Measurements from ENCODE around the gene BIRC2. TPM values are rescaled to one million over a fixed set of nuclear protein-coding genes. Genes with fewer than 3 reads are reported as not detected.

The BIRC2 gene
- total RNA-seq, 4 donors from 2014 or later = 66.5 to 95.9 (median 73.2) TPM

DNA sequence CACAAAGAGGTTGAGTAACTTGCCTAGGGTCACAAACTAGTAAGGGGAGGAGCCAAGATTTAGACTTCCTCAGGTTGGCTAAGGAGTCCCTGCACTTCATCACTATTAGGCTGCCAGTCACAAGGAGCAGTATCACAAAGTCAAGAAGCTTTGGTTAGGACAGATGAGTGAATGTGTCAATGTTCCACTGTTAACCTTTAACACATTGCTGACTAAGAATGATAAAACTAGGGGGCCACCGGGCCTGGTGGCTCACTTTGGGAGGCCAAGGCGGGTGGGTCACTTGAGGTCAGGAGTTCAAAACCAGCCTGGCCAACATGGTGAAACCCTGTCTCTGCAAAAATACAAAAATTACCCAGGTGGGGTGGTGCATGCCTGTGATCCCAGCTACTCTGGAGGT lies 73.5 kb downstream of the BIRC2 start:
- Histone ChIP-seq H3K4me1 (peaks cover 0 to 13% (median 5%) of the 10 kb centered on the region in 4 donors), H3K4me3 (no peak overlapping the region), H3K36me3 (no peaks in the 10 kb centered on the region), H3K27me3 (no peaks in the 10 kb centered on the region), H3K27ac (no peak overlapping the region), H3K9me3 (no peaks in the 10 kb centered on the region)
- WGBS, 2 donors (ENCODE audit: low coverage in 1 of 2) = 40 to 66% methylated on average over 1 to 2 of the region's 2 CpGs
- no peak for DNase-seq
- in situ Hi-C loops (cut with MboI; ENCODE audit: low pct_ligation_motif_present in 1 of 4, low pct_unique_long_range_greater_than_20kb in 1 of 4, low sequenced_read_pairs in 3 of 4) = no loop called here
- intact Hi-C loops (cut with DNase I; ENCODE audit: low total_unique reads) = no loop called here
- TF ChIP-seq POLR2AphosphoS5 (IDR thresholded peaks at IDR 0.05) (no peak), EP300 (IDR thresholded peaks at IDR 0.05; ENCODE audit: low read depth) (no peak), POLR2A (IDR thresholded peaks at IDR 0.05) (no peak)
- TF ChIP-seq, protein P1, sequence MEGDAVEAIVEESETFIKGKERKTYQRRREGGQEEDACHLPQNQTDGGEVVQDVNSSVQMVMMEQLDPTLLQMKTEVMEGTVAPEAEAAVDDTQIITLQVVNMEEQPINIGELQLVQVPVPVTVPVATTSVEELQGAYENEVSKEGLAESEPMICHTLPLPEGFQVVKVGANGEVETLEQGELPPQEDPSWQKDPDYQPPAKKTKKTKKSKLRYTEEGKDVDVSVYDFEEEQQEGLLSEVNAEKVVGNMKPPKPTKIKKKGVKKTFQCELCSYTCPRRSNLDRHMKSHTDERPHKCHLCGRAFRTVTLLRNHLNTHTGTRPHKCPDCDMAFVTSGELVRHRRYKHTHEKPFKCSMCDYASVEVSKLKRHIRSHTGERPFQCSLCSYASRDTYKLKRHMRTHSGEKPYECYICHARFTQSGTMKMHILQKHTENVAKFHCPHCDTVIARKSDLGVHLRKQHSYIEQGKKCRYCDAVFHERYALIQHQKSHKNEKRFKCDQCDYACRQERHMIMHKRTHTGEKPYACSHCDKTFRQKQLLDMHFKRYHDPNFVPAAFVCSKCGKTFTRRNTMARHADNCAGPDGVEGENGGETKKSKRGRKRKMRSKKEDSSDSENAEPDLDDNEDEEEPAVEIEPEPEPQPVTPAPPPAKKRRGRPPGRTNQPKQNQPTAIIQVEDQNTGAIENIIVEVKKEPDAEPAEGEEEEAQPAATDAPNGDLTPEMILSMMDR (IDR thresholded peaks at IDR 0.05) = no peak

DNA sequence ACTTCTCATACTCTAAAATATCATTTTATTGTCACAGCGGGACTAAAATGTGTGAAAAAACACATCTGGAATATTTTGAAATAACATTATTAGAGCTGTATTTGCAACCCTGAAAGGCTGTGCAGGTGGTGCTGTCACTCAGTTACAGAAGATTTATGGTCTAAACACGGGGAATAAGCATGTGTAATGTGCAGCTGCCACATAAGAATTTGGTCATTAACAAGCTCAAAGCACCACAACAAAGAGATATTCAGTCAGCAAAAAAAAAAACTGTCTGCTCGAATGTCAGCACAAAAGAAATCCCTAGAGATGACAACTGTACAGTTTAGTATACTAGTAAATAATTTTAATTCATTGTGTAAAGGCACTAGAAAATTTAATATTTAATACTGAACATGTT lies 74.2 kb downstream of the BIRC2 start:
- H3K4me1 ChIP-seq = peaks cover 0 to 13% (median 6%) of the 10 kb centered on the region in 4 donors
- H3K9me3 ChIP-seq = no peaks in the 10 kb centered on the region
- no peak overlapping the region for H3K27ac ChIP-seq
- no peak overlapping the region for H3K4me3 ChIP-seq
- no peak for TF ChIP-seq POLR2A (IDR thresholded peaks at IDR 0.05)
- TF ChIP-seq POLR2AphosphoS5 (IDR thresholded peaks at IDR 0.05) = no peak
- TF ChIP-seq, protein P1 (IDR thresholded peaks at IDR 0.05) = no peak
- no peak for TF ChIP-seq EP300 (IDR thresholded peaks at IDR 0.05; ENCODE audit: low read depth)
- intact Hi-C loops (cut with DNase I; ENCODE audit: low total_unique reads) = no loop called here
- in situ Hi-C loops (cut with MboI; ENCODE audit: low pct_ligation_motif_present in 1 of 4, low pct_unique_long_range_greater_than_20kb in 1 of 4, low sequenced_read_pairs in 3 of 4) = no loop called here
- no peaks in the 10 kb centered on the region for H3K27me3 ChIP-seq
- no peak for DNase-seq
- no peaks in the 10 kb centered on the region for H3K36me3 ChIP-seq
- 28 to 36% methylated on average over 3 of the region's 3 CpGs for WGBS, 2 donors (ENCODE audit: low coverage in 1 of 2)

DNA sequence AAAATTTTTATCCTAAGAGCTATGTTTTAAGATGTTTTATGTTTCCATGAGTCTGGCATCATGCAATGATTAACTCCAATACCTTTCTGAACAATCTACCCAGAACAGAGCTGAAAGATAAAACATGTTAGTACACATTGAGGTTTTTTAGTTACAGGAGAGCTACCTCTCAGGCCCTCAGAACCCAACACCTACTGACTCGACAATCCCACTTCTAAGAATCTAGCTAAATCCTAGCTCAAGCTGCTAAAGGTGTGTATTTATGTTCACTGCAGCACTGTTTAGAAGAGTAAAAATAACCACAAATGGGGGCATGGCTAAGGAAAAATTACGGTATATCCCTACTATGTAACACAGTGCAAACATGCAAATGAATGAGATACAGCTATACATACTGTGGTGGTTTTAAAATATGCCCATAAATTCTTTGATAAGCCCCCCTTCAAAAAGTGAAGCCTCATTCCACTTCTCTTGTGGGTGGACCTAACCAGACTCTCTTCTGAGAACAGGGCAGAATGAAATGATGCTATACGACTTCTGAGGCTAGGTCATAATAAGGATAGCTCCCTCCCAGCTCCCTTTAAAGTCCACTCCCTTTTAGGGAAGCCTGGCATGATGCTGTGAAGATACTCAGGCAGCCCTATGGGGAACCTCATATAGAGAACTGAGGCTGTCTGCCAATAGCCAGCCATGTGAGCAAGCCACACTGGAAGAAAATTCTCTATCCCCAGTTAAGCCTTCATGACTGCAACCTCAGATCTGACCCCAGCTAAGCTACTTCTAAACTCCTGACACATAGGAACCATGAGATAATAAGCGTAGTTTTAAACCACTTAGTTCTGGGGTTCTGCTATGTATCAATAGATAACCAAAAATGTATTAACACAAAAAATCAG lies 76.1 kb downstream of the BIRC2 start:
- intact Hi-C loops (cut with DNase I; ENCODE audit: low total_unique reads) = no loop called here
- 79 to 85% methylated on average over 3 to 4 of the region's 4 CpGs for WGBS, 2 donors (ENCODE audit: low coverage in 1 of 2)

DNA sequence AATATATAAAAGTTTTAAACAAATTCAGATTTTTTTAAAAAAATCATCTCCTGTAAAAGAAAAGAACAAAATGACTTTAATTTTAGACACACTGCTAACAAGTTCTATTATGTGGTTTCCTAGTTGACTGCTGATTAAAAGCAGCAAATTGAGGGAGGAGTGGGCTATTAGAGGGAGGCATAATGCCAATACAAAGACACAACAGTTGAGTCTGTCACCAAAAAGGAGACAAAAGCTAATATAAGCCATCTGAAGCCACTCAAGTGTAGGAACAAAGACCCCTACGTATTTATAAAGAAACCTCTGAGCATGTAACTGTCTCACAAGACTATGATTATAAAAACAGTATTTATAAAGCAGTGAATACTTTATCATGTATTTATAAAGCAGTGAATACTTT lies 76.9 kb downstream of the BIRC2 start:
- H3K36me3 ChIP-seq = no peaks in the 10 kb centered on the region
- peaks cover 0 to 26% (median 10%) of the 10 kb centered on the region in 4 donors for H3K4me1 ChIP-seq
- H3K27me3 ChIP-seq = no peaks in the 10 kb centered on the region
- intact Hi-C loops (cut with DNase I; ENCODE audit: low total_unique reads) = no loop called here
- in situ Hi-C loops (cut with MboI; ENCODE audit: low pct_ligation_motif_present in 1 of 4, low pct_unique_long_range_greater_than_20kb in 1 of 4, low sequenced_read_pairs in 3 of 4) = no loop called here
- no peak overlapping the region for H3K4me3 ChIP-seq
- no peaks in the 10 kb centered on the region for H3K9me3 ChIP-seq
- WGBS, 2 donors (ENCODE audit: low coverage in 1 of 2) = 74 to 92% methylated on average over 1 of the region's 1 CpG
- DNase-seq = no peak
- no peak overlapping the region for H3K27ac ChIP-seq
- TF ChIP-seq POLR2A (IDR thresholded peaks at IDR 0.05) = no peak
- TF ChIP-seq EP300 (IDR thresholded peaks at IDR 0.05; ENCODE audit: low read depth) = no peak
- TF ChIP-seq, protein P1 (IDR thresholded peaks at IDR 0.05) = no peak
- no peak for TF ChIP-seq POLR2AphosphoS5 (IDR thresholded peaks at IDR 0.05)

More for the DNA sequence above, 76.1 kb downstream of the BIRC2 start:
- H3K4me1 ChIP-seq = peaks cover 0 to 22% (median 8%) of the 10 kb centered on the region in 4 donors
- TF ChIP-seq POLR2A (IDR thresholded peaks at IDR 0.05) (no peak), POLR2AphosphoS5 (IDR thresholded peaks at IDR 0.05) (no peak), EP300 (IDR thresholded peaks at IDR 0.05; ENCODE audit: low read depth) (no peak)
- TF ChIP-seq, protein P1 (IDR thresholded peaks at IDR 0.05) = no peak
- in situ Hi-C loops (cut with MboI; ENCODE audit: low pct_ligation_motif_present in 1 of 4, low pct_unique_long_range_greater_than_20kb in 1 of 4, low sequenced_read_pairs in 3 of 4) = no loop called here
- H3K36me3 ChIP-seq = no peaks in the 10 kb centered on the region
- H3K9me3 ChIP-seq = no peaks in the 10 kb centered on the region
- no peaks in the 10 kb centered on the region for H3K27me3 ChIP-seq
- no peak for DNase-seq
- H3K27ac ChIP-seq = no peak overlapping the region
- H3K4me3 ChIP-seq = no peak overlapping the region
